Stimulated activated CD8-positive, alpha-beta memory T cell treated with anti-CD3 and anti-CD28 coated beads, Interleukin-12 subunit alpha, Interleukin-12 subunit beta, amount 100 ng/mL, for 4 hours (primary cell): ENCODE data around the gene SYTL2.
"Not testable (repeated sequence)": the region's sequence is repeated elsewhere in the genome, so short reads cannot be mapped to it uniquely, and the experiment has no call there.

ENCODE experiments used
- DNase-seq: peaks from one replicate; pipeline ENCODE4 v3.0.0-alpha.2; 2020; ENCODE audit warnings: low read depth

Gene SYTL2

GRCh38 chr11:85795712-85796487, 15.0 kb downstream of the SYTL2 start:
- DNase-seq: no peak

GRCh38 chr11:85791409-85791990, 19.4 kb downstream of the SYTL2 start:
- DNase-seq: no peak

GRCh38 chr11:85787809-85788760, 22.9 kb downstream of the SYTL2 start:
- DNase-seq: no peak

- DNase-seq: no peak
Measured at GRCh38 chr11:85787168-85787567, 23.8 kb downstream of the SYTL2 start.

- no peak for DNase-seq
Measured at GRCh38 chr11:85784480-85785265, 26.3 kb downstream of the SYTL2 start.

- DNase-seq: no peak
Measured at GRCh38 chr11:85783758-85784157, 27.2 kb downstream of the SYTL2 start.

GRCh38 chr11:85780780-85781517, 30.0 kb downstream of the SYTL2 start:
- DNase-seq: not testable (repeated sequence)

GRCh38 chr11:85779956-85780640, 30.8 kb downstream of the SYTL2 start:
- no peak for DNase-seq

- DNase-seq: not testable (repeated sequence)
Measured at GRCh38 chr11:85777603-85777972, 33.4 kb downstream of the SYTL2 start.

- DNase-seq: no peak
Measured at GRCh38 chr11:85776951-85777602, 33.9 kb downstream of the SYTL2 start.

- no peak for DNase-seq
Measured at GRCh38 chr11:85774256-85775101, 36.5 kb downstream of the SYTL2 start.

- DNase-seq: no peak
Measured at GRCh38 chr11:85772695-85773094, 38.2 kb downstream of the SYTL2 start.

GRCh38 chr11:85771568-85771967, 39.4 kb downstream of the SYTL2 start:
- DNase-seq: no peak

- DNase-seq: no peak
Measured at GRCh38 chr11:85769771-85770170, 41.2 kb downstream of the SYTL2 start.

GRCh38 chr11:85768473-85769146, 42.3 kb downstream of the SYTL2 start:
- DNase-seq: no peak

- DNase-seq: no peak
Measured at GRCh38 chr11:85767246-85767945, 43.5 kb downstream of the SYTL2 start.

- DNase-seq: no peak
Measured at GRCh38 chr11:85766721-85767161, 44.2 kb downstream of the SYTL2 start.

GRCh38 chr11:85764796-85765195, 46.1 kb downstream of the SYTL2 start:
- no peak for DNase-seq
